H1 (cell line): ENCODE results near the gene ERH. TPM values are rescaled to one million over a fixed set of nuclear protein-coding genes. Genes with fewer than 3 reads are reported as not detected.

Experiments
- CTCF ChIA-PET: fragments of 300-600 bp; sonication (Branson Sonifier 250); formaldehyde crosslinking; loops from one replicate; lab custom pipeline; 2021; ENCODE audit not compliant: partially characterized antibody; lab: Charles Lee
- POLR2A ChIA-PET: fragments of 300-600 bp; sonication (Branson Sonifier 250); formaldehyde crosslinking; loops from one replicate; lab custom pipeline; 2021; ENCODE audit warnings: inconsistent platforms; ENCODE audit not compliant: partially characterized antibody; lab: Charles Lee
- DNase-seq, 2 experiments: peaks; one replicate each; pipeline versions ENCODE4 v3.0.0 to v3.0.0-alpha.2; 2010 to 2022; ENCODE audit warnings: low spot score in 2 of 2, low read depth in 1 of 2, mixed read lengths in 1 of 2
- FAIRE-seq: peaks from 2 replicates; lab custom pipeline; 2011; peaks lifted over from hg19 to GRCh38; lab: Jason Lieb, UNC
- H2AFZ ChIP-seq: 2 replicates; pipeline ENCODE4 v1.8.1; 2012; ENCODE audit warnings: low read length, inconsistent platforms
- H2AK5ac ChIP-seq: 2 replicates; pipeline ENCODE4 v1.6.1; 2013; ENCODE audit warnings: low read depth, low read length
- H2BK120ac ChIP-seq: replicated peaks from 2 replicates; pipeline ENCODE3; 2013; ENCODE audit warnings: low read depth, low read length, inconsistent platforms
- H2BK12ac ChIP-seq: 2 replicates; pipeline ENCODE4 v1.6.1; 2013; ENCODE audit warnings: low read depth, low read length
- H2BK15ac ChIP-seq: 2 replicates; pipeline ENCODE4 v1.6.1; 2013; ENCODE audit warnings: low read length
- H2BK20ac ChIP-seq: 2 replicates; pipeline ENCODE4 v1.6.1; 2013; ENCODE audit warnings: low read length
- H2BK5ac ChIP-seq: 2 replicates; pipeline ENCODE4 v1.6.1; 2013; ENCODE audit warnings: low read depth, low read length
- H3K14ac ChIP-seq: 2 replicates; pipeline ENCODE4 v1.6.1; 2013; ENCODE audit warnings: inconsistent platforms; ENCODE audit not compliant: insufficient read length
- H3K18ac ChIP-seq: 2 replicates; pipeline ENCODE4 v1.6.1; 2013; ENCODE audit warnings: low read length; ENCODE audit errors: extremely low read depth
- H3K23ac ChIP-seq: 2 replicates; pipeline ENCODE4 v1.6.1; 2013; ENCODE audit warnings: inconsistent platforms; ENCODE audit not compliant: insufficient read length
- H3K23me2 ChIP-seq: 2 replicates; pipeline ENCODE4 v1.6.1; 2013; ENCODE audit warnings: low read depth, low read length
- H3K27ac ChIP-seq: 2 replicates; pipeline ENCODE4 v1.6.1; 2011; ENCODE audit warnings: low read depth, low read length, inconsistent platforms
- H3K27me3 ChIP-seq, 4 experiments: replicated peaks in 1 of 4; 1 replicate in 1 of 4; 2 replicates in 3 of 4; pipeline versions ENCODE4 v1.6.1 to v1.8.1; 2011 to 2013; ENCODE audit warnings: low read length in 3 of 4, mild to moderate bottlenecking in 3 of 4, inconsistent platforms in 2 of 4, mixed read lengths in 2 of 4, moderate library complexity in 1 of 4; ENCODE audit not compliant: control insufficient read depth in 3 of 4, insufficient read depth in 3 of 4; ENCODE audit errors: extremely low read depth in 1 of 4
- H3K36me3 ChIP-seq, 4 experiments: 2 replicates each; pipeline versions ENCODE4 v1.6.1 to v1.8.1; 2011 to 2013; ENCODE audit warnings: mild to moderate bottlenecking in 4 of 4, low read length in 3 of 4, moderate library complexity in 2 of 4, control low read depth in 1 of 4, inconsistent platforms in 1 of 4; ENCODE audit not compliant: insufficient read depth in 4 of 4, control insufficient read depth in 2 of 4
- H3K4ac ChIP-seq: replicated peaks from 2 replicates; pipeline ENCODE3; 2013; ENCODE audit warnings: low read length, low read depth, mixed read lengths, inconsistent platforms; ENCODE audit not compliant: insufficient read length
- H3K4me1 ChIP-seq, 4 experiments: replicated peaks in 1 of 4; 1 replicate in 1 of 4; 2 replicates in 3 of 4; pipeline versions ENCODE4 v1.6.1 to v1.8.1; 2011 to 2013; ENCODE audit warnings: low read length in 3 of 4, inconsistent platforms in 2 of 4, mixed read lengths in 1 of 4; ENCODE audit not compliant: insufficient read depth in 4 of 4, control insufficient read depth in 3 of 4
- H3K4me2 ChIP-seq, 2 experiments: 2 replicates each; pipeline versions ENCODE4 v1.6.1 to v1.8.1; 2011 to 2013; ENCODE audit warnings: low read depth in 2 of 2, low read length in 2 of 2, control low read depth in 1 of 2, inconsistent platforms in 1 of 2, mild to moderate bottlenecking in 1 of 2; ENCODE audit not compliant: insufficient read depth in 1 of 2
- H3K4me3 ChIP-seq, 4 experiments: fragments of 200-600, 300-600 bp in 1 of 4; sonication (generic), shearing (Covaris generic), sonication (Bioruptor Twin) in 1 of 4; 2 replicates each; pipeline versions ENCODE4 v1.5.1 to v1.8.1; 2011 to 2016; ENCODE audit warnings: low read length in 4 of 4, low read depth in 3 of 4, control low read depth in 2 of 4, inconsistent platforms in 2 of 4, mild to moderate bottlenecking in 2 of 4, mixed read lengths in 1 of 4, moderate library complexity in 1 of 4; ENCODE audit not compliant: insufficient read depth in 2 of 4; ENCODE audit errors: extremely low read depth in 1 of 4
- H3K56ac ChIP-seq: replicated peaks from 2 replicates; pipeline ENCODE3; 2013; ENCODE audit warnings: low read depth, mild to moderate bottlenecking, mixed read lengths, low read length, inconsistent platforms; ENCODE audit not compliant: insufficient read length
- H3K79me1 ChIP-seq: 2 replicates; pipeline ENCODE4 v1.6.1; 2013; ENCODE audit warnings: low read depth, low read length, control low read depth
- H3K79me2 ChIP-seq, 2 experiments: 2 replicates each; pipeline versions ENCODE4 v1.6.1 to v1.8.1; 2012 to 2013; ENCODE audit warnings: low read length in 2 of 2, mild to moderate bottlenecking in 2 of 2, inconsistent platforms in 1 of 2; ENCODE audit not compliant: insufficient read depth in 2 of 2, control insufficient read depth in 1 of 2
- H3K9ac ChIP-seq, 4 experiments: replicated peaks in 1 of 4; 1 replicate in 1 of 4; 2 replicates in 3 of 4; pipeline versions ENCODE4 v1.6.1 to v1.8.1; 2011 to 2013; ENCODE audit warnings: low read depth in 3 of 4, low read length in 3 of 4, control low read depth in 2 of 4, mild to moderate bottlenecking in 2 of 4, moderate library complexity in 2 of 4, inconsistent platforms in 1 of 4; ENCODE audit errors: extremely low read depth in 1 of 4
- H3K9me3 ChIP-seq, 2 experiments: 2 replicates each; pipeline versions ENCODE4 v1.6.1 to v1.8.1; 2012 to 2013; ENCODE audit warnings: mild to moderate bottlenecking in 2 of 2, moderate library complexity in 2 of 2, control low read depth in 1 of 2, inconsistent platforms in 1 of 2, low read depth in 1 of 2, low read length in 1 of 2, mixed read lengths in 1 of 2; ENCODE audit not compliant: insufficient read depth in 2 of 2
- H4K20me1 ChIP-seq, 2 experiments: replicated peaks in 1 of 2; 2 replicates each; pipeline versions ENCODE3 to v1.8.1; 2011 to 2013; ENCODE audit warnings: inconsistent platforms in 2 of 2, low read length in 2 of 2, mild to moderate bottlenecking in 1 of 2; ENCODE audit not compliant: insufficient read depth in 2 of 2, control insufficient read depth in 1 of 2
- H4K5ac ChIP-seq: 2 replicates; pipeline ENCODE4 v1.6.1; 2013; ENCODE audit warnings: low read length, low read depth, mixed read lengths, inconsistent platforms; ENCODE audit not compliant: insufficient read length
- H4K8ac ChIP-seq: 2 replicates; pipeline ENCODE4 v1.8.0; 2013; ENCODE audit warnings: mild to moderate bottlenecking, moderate library complexity, low read length, inconsistent platforms; ENCODE audit not compliant: insufficient read depth; ENCODE audit errors: extremely low read depth
- H4K91ac ChIP-seq: replicated peaks from 2 replicates; pipeline ENCODE3; 2013; ENCODE audit warnings: low read length, mixed read lengths, inconsistent platforms; ENCODE audit not compliant: insufficient read length
- ATF2 ChIP-seq: IDR thresholded peaks from 2 replicates; pipeline ENCODE4 v1.6.1; 2012; ENCODE audit warnings: low read length, inconsistent platforms
- CREB1 ChIP-seq: IDR thresholded peaks from 2 replicates; pipeline ENCODE4 v1.6.1; 2012; ENCODE audit warnings: inconsistent platforms
- CTCF ChIP-seq, 3 experiments: IDR thresholded peaks; 1 replicate in 2 of 3; 2 replicates in 1 of 3; pipeline versions ENCODE4 v1.5.1 to v1.6.1; 2011; ENCODE audit warnings: low read length in 3 of 3, mild to moderate bottlenecking in 3 of 3, inconsistent platforms in 2 of 3, low read depth in 1 of 3, moderate library complexity in 1 of 3; ENCODE audit not compliant: insufficient read depth in 1 of 3; ENCODE audit errors: control extremely low read depth in 1 of 3
- HDAC6 ChIP-seq: IDR thresholded peaks from one replicate; pipeline ENCODE4 v1.7.1; 2012; ENCODE audit warnings: low read depth, mild to moderate bottlenecking, inconsistent platforms, low read length, moderate library complexity
- KDM4A ChIP-seq: IDR thresholded peaks from one replicate; pipeline ENCODE4 v1.7.1; 2012; ENCODE audit warnings: low read depth, mild to moderate bottlenecking, moderate library complexity, low read length, inconsistent platforms; ENCODE audit not compliant: severe bottlenecking
- RBBP5 ChIP-seq: IDR thresholded peaks from 2 replicates; pipeline ENCODE4 v1.7.1; 2012; ENCODE audit warnings: low read depth, mild to moderate bottlenecking, inconsistent platforms, low read length, moderate library complexity, borderline replicate concordance
- RXRA ChIP-seq: IDR thresholded peaks from 2 replicates; pipeline ENCODE4 v1.6.1; 2011; ENCODE audit warnings: low read depth, mild to moderate bottlenecking, low read length, moderate library complexity; ENCODE audit not compliant: insufficient read depth
- SP4 ChIP-seq: IDR thresholded peaks from 2 replicates; pipeline ENCODE4 v1.6.1; 2012; ENCODE audit warnings: low read length, inconsistent platforms
- WGBS, 2 experiments: shearing (Covaris generic) in 1 of 2; methylation state at CpG; one replicate each; pipeline versions ENCODE4 v1.1.6 to v1.1.7; 2013 to 2015; ENCODE audit warnings: low lambda C conversion rate in 2 of 2, mixed read lengths in 2 of 2, inconsistent platforms in 1 of 2, low coverage in 1 of 2, missing lambda C conversion rate in 1 of 2; ENCODE audit not compliant: insufficient replicate concordance in 2 of 2, insufficient coverage in 1 of 2, insufficient read length in 1 of 2; ENCODE audit errors: extremely low coverage in 1 of 2, missing lambda C conversion rate in 1 of 2; 5-methylcytosine and 5-hydroxymethylcytosine counted together
- polyA plus RNA-seq, 7 experiments: library from polyadenylated mRNA; depleted of rRNA in 3 of 7; stranded (reverse) in 5 of 7; unstranded in 2 of 7; fragments of >200 nt in 5 of 7; fragments of 200-250 nt in 2 of 7; gene quantifications; 1 replicate in 5 of 7; 2 replicates in 1 of 7; 4 replicates in 1 of 7; pipeline versions ENCODE4 v1.2.1 to v1.2.3, GENCODE V29; 2011 to 2013; ENCODE audit warnings: missing spikeins in 2 of 7, mixed read lengths in 2 of 7
- total RNA-seq: library from RNA; stranded (reverse); fragmentation: NEBNext Ultra II Directional; extraction: Animal tissue kit (Norgen Biotek cat#: 25700); gene quantifications from 2 replicates; pipeline ENCODE4 v1.2.1, GENCODE V29; 2021

ERH gene
- total and polyA plus RNA-seq, 2 of the 8 experiments (the other 6 are each of a cell fraction or from before 2014, with no cell fraction given): 329 to 454 TPM

GRCh38 chr14:69366069-69366468, 32.0 kb downstream of the ERH start:
- Histone ChIP-seq H3K79me1 (no peaks in the 10 kb centered on the region), H4K5ac (no peak overlapping the region), H2BK20ac (no peak overlapping the region), H2BK5ac (no peak overlapping the region), H3K9ac (no peak overlapping the region), H3K14ac (no peak overlapping the region), H2BK120ac (no peak overlapping the region), H3K18ac (no peak overlapping the region), H3K23me2 (no peaks in the 10 kb centered on the region), H3K4me2 (no peak overlapping the region), H2BK15ac (no peak overlapping the region), H3K36me3 (no peaks in the 10 kb centered on the region), H3K23ac (no peak overlapping the region), H3K9me3 (no peaks in the 10 kb centered on the region), H4K8ac (no peak overlapping the region), H3K27ac (no peak overlapping the region), H3K27me3 (no peaks in the 10 kb centered on the region), H3K56ac (no peak overlapping the region), H3K4ac (no peak overlapping the region), H3K79me2 (no peaks in the 10 kb centered on the region), H3K4me1 (peaks cover 0 to 3% (median 0%) of the 10 kb centered on the region in 4 experiments; a peak in 1 of 7 replicates), H2AK5ac (no peak overlapping the region), H4K91ac (no peak overlapping the region), H3K4me3 (no peak overlapping the region), H2AFZ (no peak overlapping the region), H4K20me1 (peaks cover 1 to 3% of the 10 kb centered on the region in 2 experiments), H2BK12ac (no peak overlapping the region)
- WGBS, 2 experiments: 84% methylated on average over 3 of the region's 3 CpGs; no CpG with 5 or more reads in 1 of the 2 experiments
- no peak for DNase-seq
- no peak for FAIRE-seq
- no peak for TF ChIP-seq HDAC6
- TF ChIP-seq RXRA: no peak
- TF ChIP-seq KDM4A: no peak
- TF ChIP-seq SP4: no peak
- TF ChIP-seq CREB1: no peak
- TF ChIP-seq ATF2: no peak
- TF ChIP-seq RBBP5: no peak
- no peak for TF ChIP-seq CTCF (IDR thresholded peaks at IDR 0.05; ENCODE audit: control extremely low read depth in 1 of 3, insufficient read depth in 1 of 3, low read depth in 1 of 3, low read length in 3 of 3)
- ChIA-PET POLR2A (interaction anchor here (0.7 to 1.5 kb wide), 4 partner anchors 9 to 34 kb away, joined by 3 to 5 read pairs (median 3); partner anchors contain the start of gene ERH), CTCF (interaction anchor here (0.7 to 11.8 kb wide), 11 partner anchors 9 to 125 kb away, joined by 3 to 130 read pairs (median 4); no protein-coding TSS in a partner anchor)
